Peyer's patch (tissue), 4 donors: ENCODE data around the gene CD81.

Experiments
- CTCF ChIP-seq, 6 experiments: fragments of 450-650 bp in 4 of 6; fragments of 200-600 bp in 2 of 6; sonication (generic) in 1 of 6; IDR thresholded peaks; one replicate each; pipeline ENCODE4 v1.5.1; 2017 to 2019; ENCODE audit warnings: antibody characterized with exemption in 6 of 6, mild to moderate bottlenecking in 3 of 6, moderate library complexity in 1 of 6
- POLR2A ChIP-seq, 2 donors: fragments of 450-650 bp; IDR thresholded peaks; one replicate each; pipeline ENCODE4 v1.5.1; 2017; ENCODE audit warnings: antibody characterized with exemption in 2 of 2, mild to moderate bottlenecking in 2 of 2, moderate library complexity in 2 of 2

GRCh38 chr11:2432171-2432621, 55.1 kb downstream of the CD81 start:
- TF ChIP-seq CTCF (IDR thresholded peaks at IDR 0.05) = no peak
- no peak for TF ChIP-seq POLR2A (IDR thresholded peaks at IDR 0.05)
